RPMI8226 (cell line): ENCODE results near the gene LIFR.
"Not testable (repeated sequence)": the region's sequence is repeated elsewhere in the genome, so short reads cannot be mapped to it uniquely, and the experiment has no call there.

Experiments used
- DNase-seq: peaks from one replicate; pipeline ENCODE4 v3.0.0-alpha.2; 2015

LIFR gene

DNA sequence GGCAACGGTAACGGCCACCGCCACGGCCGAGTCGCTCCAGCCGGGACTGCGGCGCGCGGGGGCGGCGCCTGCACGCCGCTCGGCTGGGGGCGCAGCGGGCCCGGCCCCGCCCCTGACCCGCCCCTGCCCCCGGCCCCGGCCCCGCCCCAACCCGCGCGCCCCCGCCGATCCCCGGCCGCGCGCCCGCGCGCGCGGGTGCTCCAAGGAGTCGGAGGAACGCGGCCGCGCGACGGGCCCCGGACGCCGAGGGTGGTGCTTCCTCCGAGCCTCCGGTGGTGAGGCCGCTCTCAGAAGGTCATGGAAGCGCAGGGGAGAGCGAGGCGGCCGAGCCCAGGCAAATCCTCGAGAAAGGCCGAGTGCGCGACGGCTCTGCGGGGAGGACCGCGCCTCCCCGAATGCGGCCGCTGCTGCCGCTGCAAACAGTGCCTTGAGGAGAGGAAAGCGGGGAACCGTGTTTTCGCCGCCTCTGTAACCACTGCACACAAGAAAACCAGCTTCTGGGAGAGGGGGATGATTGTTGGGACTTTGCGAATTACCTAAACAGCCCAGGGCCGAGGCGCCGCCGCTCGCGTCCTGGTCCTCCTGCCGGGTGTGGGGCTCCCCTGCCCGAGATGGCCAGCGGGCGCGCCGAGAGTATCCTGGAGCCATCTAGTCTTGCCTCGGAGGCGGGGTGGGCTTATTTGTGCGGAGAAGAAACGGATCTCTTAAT, at the start of gene LIFR:
TSS of gene LIFR (minus strand) at position 48 of the 709 bp plus-strand sequence. CDS start 25,999 bp downstream, outside the sequence.
- peak; percentile 42 for DNase-seq

DNA sequence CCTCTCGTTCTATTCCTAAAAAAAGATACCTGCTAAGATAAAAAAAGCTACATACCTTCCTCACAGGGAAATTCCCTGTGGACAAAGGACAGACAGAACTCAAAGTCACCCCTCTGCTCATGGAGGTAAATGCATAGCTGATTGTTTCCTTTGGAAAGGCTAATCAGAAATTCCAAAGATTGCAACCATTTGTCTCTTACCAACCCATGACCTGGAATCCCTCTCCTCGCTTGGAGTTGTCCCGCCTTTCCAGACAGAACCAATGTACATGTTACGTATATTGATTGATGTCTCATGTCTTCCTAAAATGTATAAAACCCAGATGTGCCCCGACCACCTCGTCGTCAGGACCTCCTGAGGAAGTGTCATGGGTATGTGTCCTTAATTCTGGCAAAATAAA, 49.2 kb upstream of the LIFR start:
- DNase-seq = no peak

GRCh38 chr5:38603691-38604090, 47.2 kb upstream of the LIFR start:
- no peak for DNase-seq

DNA sequence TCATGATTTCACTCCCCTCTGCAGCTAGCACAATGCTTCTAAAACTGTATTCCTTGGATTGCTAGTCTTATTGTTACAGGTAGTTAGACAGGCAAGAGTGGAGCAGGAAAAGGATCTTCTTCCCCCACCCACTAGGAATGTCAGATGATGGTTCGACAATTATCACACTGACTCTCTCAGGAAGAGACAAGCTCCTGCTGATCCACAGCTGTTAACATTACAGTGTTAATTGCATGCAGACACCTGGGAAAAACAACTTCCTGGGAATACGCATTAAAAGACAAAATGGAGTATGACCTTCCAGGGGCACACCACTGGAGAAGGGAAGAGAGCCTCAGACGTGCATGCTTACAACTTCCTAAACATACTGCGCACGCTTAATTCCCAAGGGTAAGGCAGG, 46.2 kb upstream of the LIFR start:
- no peak for DNase-seq

DNA sequence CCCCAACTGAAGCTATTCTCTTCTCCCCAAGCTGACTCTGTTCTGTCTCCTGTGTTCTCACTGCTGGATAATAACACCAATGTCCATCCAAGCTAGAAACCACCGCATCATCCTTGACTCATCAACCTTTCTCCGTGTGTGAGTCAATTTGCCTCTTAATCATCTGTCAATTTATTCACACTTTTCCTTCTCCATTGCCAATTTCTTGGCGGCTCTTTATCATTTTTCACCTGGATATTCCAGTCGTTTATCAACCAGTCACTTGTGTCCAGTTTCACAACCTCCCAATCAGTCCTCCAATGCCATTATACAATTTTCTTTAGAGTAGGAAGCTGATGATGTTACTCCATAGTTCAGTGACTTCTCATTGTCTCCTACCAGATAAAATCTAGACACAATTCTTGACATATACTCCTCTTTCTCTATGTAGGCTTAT, 45.4 kb upstream of the LIFR start:
- DNase-seq = no peak

- DNase-seq = no peak
These were observed 44.9 kb upstream of the LIFR start for GRCh38 chr5:38601133-38601862.

DNA sequence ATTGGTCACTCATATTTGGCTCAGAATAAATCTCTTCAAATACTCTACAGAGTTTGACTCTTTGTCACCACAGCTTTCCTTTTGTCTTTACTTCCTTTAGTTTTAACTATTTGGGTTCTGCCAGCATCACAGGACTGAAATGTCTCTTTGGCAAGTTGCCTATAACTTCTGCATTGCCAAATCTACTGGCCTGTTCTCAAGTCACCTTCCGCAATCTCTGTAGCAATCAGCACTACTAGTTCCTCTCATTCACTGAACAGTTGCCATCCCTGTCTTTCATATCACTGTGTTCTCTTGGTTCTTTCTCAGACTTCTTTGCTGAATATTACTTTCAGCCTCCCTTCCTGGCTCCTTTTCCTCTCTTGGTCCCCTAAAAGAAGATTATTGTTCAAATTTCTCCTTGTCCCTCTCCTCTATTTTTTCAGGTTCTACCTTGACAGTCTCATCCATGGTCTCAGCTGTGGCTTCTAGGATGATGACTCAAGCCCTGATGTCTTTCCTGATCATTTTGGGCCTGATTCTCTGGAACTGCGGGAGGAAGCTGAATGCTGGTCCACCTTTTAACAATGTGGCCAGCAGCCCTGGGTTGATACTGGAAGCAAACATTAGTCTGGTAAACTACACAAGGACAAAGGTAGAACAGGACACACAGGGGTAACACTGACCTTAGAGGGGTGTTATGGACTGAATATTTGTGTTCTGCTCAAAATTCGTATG, 44.0 kb upstream of the LIFR start:
- DNase-seq = no peak

- not testable (repeated sequence) for DNase-seq
These were observed 43.3 kb upstream of the LIFR start for GRCh38 chr5:38599751-38600150.

GRCh38 chr5:38598994-38599617, 42.7 kb upstream of the LIFR start:
- no peak for DNase-seq

DNA sequence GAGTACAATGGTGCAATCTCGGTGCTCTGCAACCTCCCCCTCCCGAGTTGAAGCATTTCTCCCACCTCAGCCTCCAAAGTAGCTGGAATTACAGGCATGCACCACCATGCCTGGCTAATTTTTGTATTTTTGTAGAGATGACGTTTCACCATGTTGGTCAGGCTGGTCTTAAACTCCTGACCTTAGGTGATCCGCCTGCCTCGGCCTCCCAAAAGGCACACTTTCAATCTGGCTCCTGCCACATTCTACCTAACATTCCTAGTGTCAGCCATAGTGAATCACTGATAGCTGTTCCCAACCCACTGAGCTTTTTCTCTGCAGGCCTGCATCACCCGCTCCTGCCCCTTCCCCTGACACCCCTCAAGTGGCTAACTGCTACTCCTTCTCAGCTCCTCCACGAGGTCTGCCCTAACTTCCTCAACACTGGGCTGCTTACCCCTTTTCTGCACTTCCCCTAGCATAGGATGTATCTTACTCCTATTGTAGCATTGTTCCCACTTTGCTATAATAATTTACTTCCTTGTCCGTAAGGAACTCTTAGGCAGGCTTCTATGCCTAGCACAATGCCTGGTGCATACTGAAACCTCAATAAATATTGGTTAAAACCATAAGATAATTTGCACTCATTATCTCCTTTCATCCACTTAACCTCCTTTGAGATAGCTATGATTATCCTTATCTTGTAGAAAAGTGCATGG, 42.0 kb upstream of the LIFR start:
- no peak for DNase-seq

GRCh38 chr5:38596981-38597380, 40.5 kb upstream of the LIFR start:
- no peak for DNase-seq

DNA sequence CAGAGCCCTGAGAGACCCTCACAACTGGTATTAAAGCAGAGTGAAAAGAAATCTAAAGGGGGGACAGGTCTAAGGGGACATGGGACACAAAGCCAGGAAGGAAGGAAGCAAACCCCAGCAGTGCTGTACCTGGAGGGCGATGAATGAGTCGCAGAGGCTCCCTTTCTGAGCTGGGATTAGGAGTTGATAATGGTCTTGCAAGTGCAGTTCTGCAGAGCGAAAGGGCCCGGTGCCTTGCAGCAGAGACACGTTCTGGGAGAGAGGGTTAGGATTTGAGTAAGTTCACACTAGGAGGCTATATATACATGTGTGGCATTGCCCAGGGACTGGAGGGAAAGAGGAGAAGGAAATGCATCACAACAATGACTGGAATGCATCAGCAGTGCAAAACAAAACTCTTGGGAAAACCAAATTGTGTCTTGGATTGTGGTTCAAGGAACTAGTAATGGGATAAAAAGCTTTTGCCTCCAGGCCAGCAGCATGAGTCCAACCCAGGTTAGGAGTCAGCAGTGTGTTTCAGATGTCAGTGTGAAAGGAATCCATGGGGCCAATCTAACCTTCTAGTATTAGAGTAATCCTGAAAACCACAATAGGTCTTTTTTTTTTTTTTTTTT, 38.8 kb upstream of the LIFR start:
- no peak for DNase-seq

- no peak for DNase-seq
These were observed 37.5 kb upstream of the LIFR start for GRCh38 chr5:38593959-38594358.

DNA sequence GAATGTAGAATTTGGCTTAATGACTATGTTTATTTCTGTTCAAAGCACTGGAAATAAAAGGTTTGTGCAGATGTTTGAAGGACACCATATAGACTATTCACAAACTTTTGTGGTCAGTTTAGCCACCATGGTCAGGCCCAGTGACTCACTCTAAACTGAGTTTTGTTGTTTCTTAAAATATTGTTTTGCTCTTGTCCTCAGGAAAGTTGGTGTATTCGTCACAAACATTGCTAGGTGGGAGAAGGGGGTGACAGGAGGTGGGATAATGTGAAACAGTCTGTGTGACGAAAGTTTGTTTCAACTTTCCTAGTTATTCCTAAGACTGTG, 35.0 kb upstream of the LIFR start:
- no peak for DNase-seq

- DNase-seq = no peak
These were observed 34.5 kb upstream of the LIFR start for GRCh38 chr5:38590838-38591522.

GRCh38 chr5:38589629-38590028, 33.2 kb upstream of the LIFR start:
- no peak for DNase-seq

DNA sequence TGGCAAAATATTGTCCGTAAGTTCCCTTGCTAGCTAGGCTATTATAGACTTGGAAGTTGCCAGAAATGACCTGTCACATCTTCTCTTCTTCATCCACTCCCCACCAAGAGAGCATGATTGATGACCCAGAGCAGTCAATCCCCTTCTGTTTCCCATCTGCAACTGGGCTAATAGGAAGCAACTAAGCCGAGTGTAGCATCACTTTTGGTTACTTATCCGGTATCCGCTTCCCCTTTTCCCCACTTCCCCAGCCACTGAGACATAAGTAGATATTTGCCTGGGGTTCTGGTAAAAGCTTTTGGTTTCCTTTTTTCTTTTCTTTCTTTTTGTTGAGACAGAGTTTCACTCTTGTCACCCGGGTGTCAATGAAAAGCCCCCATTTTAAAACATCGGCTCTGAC, 29.4 kb upstream of the LIFR start:
- DNase-seq = no peak

DNA sequence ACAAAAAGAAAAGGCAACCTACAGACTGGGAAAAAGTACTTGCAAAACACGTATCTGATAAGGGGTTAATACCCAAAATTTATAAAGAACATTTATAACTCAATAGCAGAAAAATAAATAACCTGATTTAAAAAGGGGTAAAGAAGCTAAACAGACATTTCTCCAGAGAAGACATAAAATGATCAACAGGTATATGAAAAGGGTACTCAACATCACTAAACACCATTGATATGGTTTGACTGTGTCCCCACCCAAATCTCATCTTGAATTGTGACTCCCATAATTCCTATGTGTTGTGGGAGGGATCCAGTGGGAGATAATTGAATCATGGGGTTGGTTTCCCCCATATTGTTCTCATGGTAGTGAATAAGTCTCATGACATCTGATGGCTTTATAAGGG, 27.1 kb upstream of the LIFR start:
- DNase-seq = no peak

- DNase-seq = no peak
These were observed 26.5 kb upstream of the LIFR start for GRCh38 chr5:38582975-38583319.

DNA sequence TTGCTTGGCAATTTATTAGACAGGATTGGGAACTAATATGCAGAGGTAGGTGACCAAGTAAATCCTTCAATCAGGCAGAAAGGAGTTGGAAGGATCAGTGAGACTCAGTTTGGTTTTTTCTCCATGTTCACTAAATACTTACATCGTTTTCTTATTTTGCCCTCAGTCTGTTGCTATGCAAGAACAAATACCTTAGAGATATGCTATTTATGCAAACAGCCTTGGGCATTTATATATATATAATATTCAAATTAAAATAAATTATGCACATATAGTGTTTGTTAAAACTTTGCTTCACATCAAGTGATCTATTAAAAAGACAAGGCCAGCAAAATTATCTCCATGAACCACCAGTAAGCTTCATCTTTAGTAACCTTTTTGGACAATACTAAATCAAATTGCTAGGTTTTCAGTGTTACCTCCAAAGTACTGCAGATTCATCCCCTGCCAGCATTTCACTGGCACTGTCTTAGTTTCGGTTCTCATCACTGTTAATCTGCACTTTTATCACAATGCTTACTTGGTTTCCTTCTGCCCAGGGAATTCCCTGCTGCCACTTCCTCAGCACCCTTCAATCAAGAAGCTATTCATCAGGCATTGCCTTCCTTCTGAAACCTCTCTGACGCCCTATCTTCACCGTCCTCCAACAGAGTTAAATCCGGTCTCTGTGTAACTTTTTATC, 26.0 kb upstream of the LIFR start:
- no peak for DNase-seq

- DNase-seq = no peak
These were observed 25.2 kb upstream of the LIFR start for GRCh38 chr5:38581597-38581996.
